GM10847 (cell line): Measurements from ENCODE around the gene QPCTL.

Source experiments
- POLR2A ChIP-seq: IDR thresholded peaks from 2 replicates; pipeline ENCODE4 v1.6.1; 2011; ENCODE audit not compliant: insufficient read length; ENCODE audit errors: extremely low read depth

Gene QPCTL

GRCh38 chr19:45692187-45693105, at the start of gene QPCTL:
Gene QPCTL (plus strand): TSS chr19:45692666. CDS start chr19:45692704, 38 bp downstream.
- TF ChIP-seq POLR2A = peak; percentile 89

- TF ChIP-seq POLR2A = no peak
These were observed 49.2 kb upstream of the QPCTL start for GRCh38 chr19:45643024-45643926.

GRCh38 chr19:45643927-45644771, 48.3 kb upstream of the QPCTL start:
- no peak for TF ChIP-seq POLR2A

- no peak for TF ChIP-seq POLR2A
These were observed 47.3 kb upstream of the QPCTL start for GRCh38 chr19:45645068-45645630.

GRCh38 chr19:45645631-45646344, 46.7 kb upstream of the QPCTL start:
- no peak for TF ChIP-seq POLR2A

- no peak for TF ChIP-seq POLR2A
These were observed 46.1 kb upstream of the QPCTL start for GRCh38 chr19:45646345-45646698.

- no peak for TF ChIP-seq POLR2A
These were observed 41.7 kb upstream of the QPCTL start for GRCh38 chr19:45650722-45651121.

GRCh38 chr19:45653634-45654033, 38.8 kb upstream of the QPCTL start:
- no peak for TF ChIP-seq POLR2A

- no peak for TF ChIP-seq POLR2A
These were observed 37.4 kb upstream of the QPCTL start for GRCh38 chr19:45655073-45655472.

- no peak for TF ChIP-seq POLR2A
These were observed 34.8 kb upstream of the QPCTL start for GRCh38 chr19:45657520-45658167.

- TF ChIP-seq POLR2A = no peak
These were observed 33.3 kb upstream of the QPCTL start for GRCh38 chr19:45659096-45659729.

- no peak for TF ChIP-seq POLR2A
These were observed 31.8 kb upstream of the QPCTL start for GRCh38 chr19:45660636-45661035.

- no peak for TF ChIP-seq POLR2A
These were observed 28.7 kb upstream of the QPCTL start for GRCh38 chr19:45663800-45664199.
